SHP77 treated with DMSO at 0.1 percent for 48 hours (cell line): ENCODE results near the gene PHF13.
"Not testable (repeated sequence)": the region's sequence is repeated elsewhere in the genome, so short reads cannot be mapped to it uniquely, and the experiment has no call there.

ENCODE experiments used
- DNase-seq: peaks from one replicate; lab custom pipeline; 2025; lab: John Stamatoyannopoulos, UW

Gene PHF13

GRCh38 chr1:6628971-6629479, 15.5 kb downstream of the PHF13 start:
- no peak for DNase-seq

GRCh38 chr1:6630027-6630426, 16.5 kb downstream of the PHF13 start:
- no peak for DNase-seq

GRCh38 chr1:6631058-6631457, 17.5 kb downstream of the PHF13 start:
- no peak for DNase-seq

GRCh38 chr1:6632588-6633514, 19.3 kb downstream of the PHF13 start:
- no peak for DNase-seq

GRCh38 chr1:6634371-6635052, 21.0 kb downstream of the PHF13 start:
- no peak for DNase-seq

- no peak for DNase-seq
Observed at GRCh38 chr1:6635161-6635909, 21.8 kb downstream of the PHF13 start.

- no peak for DNase-seq
Observed at GRCh38 chr1:6635910-6636760, 22.6 kb downstream of the PHF13 start.

GRCh38 chr1:6636778-6637177, 23.2 kb downstream of the PHF13 start:
- not testable (repeated sequence) for DNase-seq

- DNase-seq = no peak
Observed at GRCh38 chr1:6637770-6638169, 24.2 kb downstream of the PHF13 start.

- no peak for DNase-seq
Observed at GRCh38 chr1:6638226-6638625, 24.7 kb downstream of the PHF13 start.

- DNase-seq = not testable (repeated sequence)
Observed at GRCh38 chr1:6640867-6641266, 27.3 kb downstream of the PHF13 start.

GRCh38 chr1:6645018-6645417, 31.5 kb downstream of the PHF13 start:
- DNase-seq = no peak

- DNase-seq = peak; percentile 2
Observed at GRCh38 chr1:6646499-6647148, 33.1 kb downstream of the PHF13 start.

GRCh38 chr1:6648556-6648955, 35.0 kb downstream of the PHF13 start:
- DNase-seq = no peak

- DNase-seq = no peak
Observed at GRCh38 chr1:6651909-6652308, 38.4 kb downstream of the PHF13 start.

GRCh38 chr1:6652986-6653385, 39.5 kb downstream of the PHF13 start:
- DNase-seq = no peak

- no peak for DNase-seq
Observed at GRCh38 chr1:6653436-6654290, 40.1 kb downstream of the PHF13 start.

- no peak for DNase-seq
Observed at GRCh38 chr1:6657138-6657537, 43.6 kb downstream of the PHF13 start.

GRCh38 chr1:6658359-6659060, 45.0 kb downstream of the PHF13 start:
- DNase-seq = no peak
